Measurements from ENCODE around the gene HSPA12A.

The HSPA12A gene

GRCh38 chr10:116668018-116668417 lies 74.3 kb downstream of the HSPA12A start:
- Histone ChIP-seq H3K4me3 (no peak overlapping the region), H3K9me3 (no peaks in the 10 kb centered on the region), H3K27ac (no peak overlapping the region), H3K4me1 (peaks cover 0 to 18% (median 7%) of the 10 kb centered on the region in 4 donors), H3K36me3 (peaks cover 5 to 10% (median 5%) of the 10 kb centered on the region in 3 donors), H3K27me3 (peaks cover 0 to 8% of the 10 kb centered on the region in 2 donors)
- no peak for TF ChIP-seq CTCF (IDR thresholded peaks at IDR 0.05)
- intact Hi-C loops (cut with DNase I; ENCODE audit: low total_unique reads) = no loop called here
- DNase-seq = no peak

GRCh38 chr10:116667484-116667883 lies 74.9 kb downstream of the HSPA12A start:
- Histone ChIP-seq H3K4me3 (no peak overlapping the region), H3K36me3 (peaks cover 0 to 6% (median 5%) of the 10 kb centered on the region in 3 donors), H3K27me3 (peaks cover 0 to 8% of the 10 kb centered on the region in 2 donors), H3K4me1 (peaks cover 0 to 18% (median 7%) of the 10 kb centered on the region in 4 donors), H3K9me3 (no peaks in the 10 kb centered on the region), H3K27ac (no peak overlapping the region)
- TF ChIP-seq CTCF (IDR thresholded peaks at IDR 0.05) = no peak
- intact Hi-C loops (cut with DNase I; ENCODE audit: low total_unique reads) = no loop called here
- no peak for DNase-seq

- peak in 1 of 2 donors; percentile 34 for DNase-seq
- Histone ChIP-seq H3K36me3 (no peaks in the 10 kb centered on the region), H3K4me3 (peak overlapping the region; percentile 22 to 43), H3K27ac (no peak overlapping the region), H3K4me1 (peaks cover 0 to 18% (median 7%) of the 10 kb centered on the region in 4 donors), H3K27me3 (peaks cover 0 to 8% of the 10 kb centered on the region in 2 donors), H3K9me3 (no peaks in the 10 kb centered on the region)
- no peak for TF ChIP-seq CTCF (IDR thresholded peaks at IDR 0.05)
- intact Hi-C loops (cut with DNase I; ENCODE audit: low total_unique reads) = no loop called here
Measured at GRCh38 chr10:116665541-116666125, 76.7 kb downstream of the HSPA12A start.

GRCh38 chr10:116664631-116665030 lies 77.7 kb downstream of the HSPA12A start:
- Histone ChIP-seq H3K27ac (no peak overlapping the region), H3K36me3 (no peaks in the 10 kb centered on the region), H3K9me3 (no peaks in the 10 kb centered on the region), H3K4me1 (peaks cover 0 to 14% (median 2%) of the 10 kb centered on the region in 4 donors), H3K4me3 (no peak overlapping the region), H3K27me3 (peaks cover 0 to under 1% of the 10 kb centered on the region in 2 donors)
- intact Hi-C loops (cut with DNase I; ENCODE audit: low total_unique reads) = no loop called here
- DNase-seq = no peak
- no peak for TF ChIP-seq CTCF (IDR thresholded peaks at IDR 0.05)

GRCh38 chr10:116663342-116663741 lies 79.0 kb downstream of the HSPA12A start:
- no peak for TF ChIP-seq CTCF (IDR thresholded peaks at IDR 0.05)

More at GRCh38 chr10:116663342-116663741, 79.0 kb downstream of the HSPA12A start:
- Histone ChIP-seq H3K27me3 (no peaks in the 10 kb centered on the region), H3K4me3 (no peak overlapping the region), H3K27ac (no peak overlapping the region), H3K36me3 (no peaks in the 10 kb centered on the region), H3K9me3 (no peaks in the 10 kb centered on the region), H3K4me1 (peaks cover 0 to 14% (median 2%) of the 10 kb centered on the region in 4 donors)
- intact Hi-C loops (cut with DNase I; ENCODE audit: low total_unique reads) = no loop called here
- no peak for DNase-seq
